Fibroblast of villous mesenchyme (primary cell): ENCODE data around the gene ASAP2. TPM values are rescaled to one million over a fixed set of nuclear protein-coding genes. Genes with fewer than 3 reads are reported as not detected.

Source experiments
- DNase-seq: peaks from one replicate; pipeline ENCODE4 v3.0.0-alpha.2; 2010; ENCODE audit warnings: low read depth
- H3K4me3 ChIP-seq: 2 replicates; pipeline ENCODE4 v1.5.1; 2011; ENCODE audit warnings: low read depth, mild to moderate bottlenecking, low read length
- total RNA-seq: library from RNA; depleted of rRNA; stranded (reverse); fragments of >200 nt; gene quantifications from 2 replicates; pipeline ENCODE4 v1.2.3, GENCODE V29; 2012
- TF ChIP-seq, protein P1 (sequence below): IDR thresholded peaks from 2 replicates; pipeline ENCODE4 v1.5.1; 2012; ENCODE audit warnings: low read depth, mild to moderate bottlenecking, low read length; ENCODE audit not compliant: insufficient read depth

ASAP2 gene
- total RNA-seq, 1 donor: 66.5 TPM

DNA sequence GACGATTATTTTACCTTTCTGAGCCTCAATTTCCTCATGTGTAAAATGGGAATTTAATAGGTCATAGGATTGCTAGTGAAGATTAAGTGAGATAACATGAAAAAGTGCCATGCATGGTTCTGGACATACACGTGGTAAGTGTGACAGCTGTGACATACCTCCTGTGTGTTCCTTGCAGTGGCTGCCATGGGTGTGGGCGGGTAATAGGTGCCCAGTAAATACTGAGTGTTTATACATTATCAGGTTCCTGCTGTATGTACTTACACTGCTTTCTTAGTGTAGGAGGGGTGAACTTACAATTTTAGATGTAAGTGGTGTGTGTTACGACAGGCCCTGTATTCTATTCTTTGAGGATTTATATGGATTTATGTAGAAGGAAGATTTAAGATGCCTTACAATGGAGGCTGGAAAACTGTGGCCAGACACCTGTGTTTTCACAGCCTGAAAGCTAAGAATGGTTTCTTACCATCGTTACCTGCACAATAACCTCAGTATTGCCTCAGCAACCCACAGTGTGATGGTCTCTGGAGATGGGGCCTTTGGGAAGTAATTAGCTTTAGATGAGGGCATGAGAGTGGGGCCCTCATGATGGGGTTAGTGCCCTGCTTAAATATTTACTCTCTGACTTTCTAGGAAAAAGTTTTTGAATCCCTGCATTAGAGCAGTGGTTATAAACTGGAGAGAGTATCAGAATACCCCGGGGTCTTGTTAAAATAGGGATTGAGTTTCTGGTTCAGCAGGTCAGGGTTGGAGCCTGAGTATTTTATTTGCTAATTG lies 78.1 kb downstream of the ASAP2 start:
- H3K4me3 ChIP-seq: no peak overlapping the region
- DNase-seq: no peak
- TF ChIP-seq, protein P1, sequence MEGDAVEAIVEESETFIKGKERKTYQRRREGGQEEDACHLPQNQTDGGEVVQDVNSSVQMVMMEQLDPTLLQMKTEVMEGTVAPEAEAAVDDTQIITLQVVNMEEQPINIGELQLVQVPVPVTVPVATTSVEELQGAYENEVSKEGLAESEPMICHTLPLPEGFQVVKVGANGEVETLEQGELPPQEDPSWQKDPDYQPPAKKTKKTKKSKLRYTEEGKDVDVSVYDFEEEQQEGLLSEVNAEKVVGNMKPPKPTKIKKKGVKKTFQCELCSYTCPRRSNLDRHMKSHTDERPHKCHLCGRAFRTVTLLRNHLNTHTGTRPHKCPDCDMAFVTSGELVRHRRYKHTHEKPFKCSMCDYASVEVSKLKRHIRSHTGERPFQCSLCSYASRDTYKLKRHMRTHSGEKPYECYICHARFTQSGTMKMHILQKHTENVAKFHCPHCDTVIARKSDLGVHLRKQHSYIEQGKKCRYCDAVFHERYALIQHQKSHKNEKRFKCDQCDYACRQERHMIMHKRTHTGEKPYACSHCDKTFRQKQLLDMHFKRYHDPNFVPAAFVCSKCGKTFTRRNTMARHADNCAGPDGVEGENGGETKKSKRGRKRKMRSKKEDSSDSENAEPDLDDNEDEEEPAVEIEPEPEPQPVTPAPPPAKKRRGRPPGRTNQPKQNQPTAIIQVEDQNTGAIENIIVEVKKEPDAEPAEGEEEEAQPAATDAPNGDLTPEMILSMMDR: no peak

DNA sequence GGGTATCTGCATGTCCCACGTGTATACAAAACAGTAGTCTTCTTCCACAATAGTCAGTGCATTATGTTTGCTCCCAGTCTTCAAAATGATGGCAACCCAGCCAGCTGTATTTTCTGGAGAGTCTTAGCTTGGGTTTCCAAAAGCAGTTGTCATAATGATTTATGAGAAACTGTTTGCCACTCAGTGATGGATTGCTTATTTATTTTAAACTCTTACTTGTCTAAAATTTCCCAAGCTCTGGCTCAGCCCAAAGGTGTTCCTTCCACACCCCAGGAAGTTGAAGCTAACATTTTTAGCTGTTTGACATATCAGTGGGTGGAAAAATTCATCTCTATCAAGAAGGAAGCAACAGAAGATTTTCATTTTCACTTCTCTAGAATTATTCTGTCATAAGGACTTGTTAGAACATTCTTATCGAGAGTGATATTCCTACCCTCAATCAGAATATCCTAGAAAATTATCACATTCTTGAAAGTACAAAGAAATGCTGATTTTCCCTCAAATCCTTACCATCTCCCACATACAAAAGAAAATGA lies 78.8 kb downstream of the ASAP2 start:
- TF ChIP-seq, protein P1: no peak
- peak; percentile 28 for DNase-seq
- H3K4me3 ChIP-seq: no peak overlapping the region

DNA sequence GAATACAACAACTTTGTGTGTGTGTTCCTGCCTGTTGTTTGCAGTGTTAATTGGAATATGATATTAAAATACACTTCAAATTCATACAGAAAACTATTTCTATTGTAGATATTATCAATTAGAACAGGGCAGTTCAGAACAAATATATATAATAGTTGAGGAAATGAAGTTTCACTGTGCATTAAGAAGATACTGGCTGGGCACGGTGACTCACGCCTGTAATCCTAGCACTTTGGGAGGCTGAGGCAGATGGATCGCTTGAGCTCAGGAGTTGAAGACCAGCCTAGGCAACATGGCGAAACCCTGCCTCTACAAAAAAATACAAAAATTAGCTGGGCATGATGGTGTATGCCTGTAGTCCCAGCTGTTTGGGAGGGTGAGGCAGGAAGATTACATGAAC lies 79.3 kb downstream of the ASAP2 start:
- no peak for DNase-seq
- TF ChIP-seq, protein P1: no peak
- no peak overlapping the region for H3K4me3 ChIP-seq

DNA sequence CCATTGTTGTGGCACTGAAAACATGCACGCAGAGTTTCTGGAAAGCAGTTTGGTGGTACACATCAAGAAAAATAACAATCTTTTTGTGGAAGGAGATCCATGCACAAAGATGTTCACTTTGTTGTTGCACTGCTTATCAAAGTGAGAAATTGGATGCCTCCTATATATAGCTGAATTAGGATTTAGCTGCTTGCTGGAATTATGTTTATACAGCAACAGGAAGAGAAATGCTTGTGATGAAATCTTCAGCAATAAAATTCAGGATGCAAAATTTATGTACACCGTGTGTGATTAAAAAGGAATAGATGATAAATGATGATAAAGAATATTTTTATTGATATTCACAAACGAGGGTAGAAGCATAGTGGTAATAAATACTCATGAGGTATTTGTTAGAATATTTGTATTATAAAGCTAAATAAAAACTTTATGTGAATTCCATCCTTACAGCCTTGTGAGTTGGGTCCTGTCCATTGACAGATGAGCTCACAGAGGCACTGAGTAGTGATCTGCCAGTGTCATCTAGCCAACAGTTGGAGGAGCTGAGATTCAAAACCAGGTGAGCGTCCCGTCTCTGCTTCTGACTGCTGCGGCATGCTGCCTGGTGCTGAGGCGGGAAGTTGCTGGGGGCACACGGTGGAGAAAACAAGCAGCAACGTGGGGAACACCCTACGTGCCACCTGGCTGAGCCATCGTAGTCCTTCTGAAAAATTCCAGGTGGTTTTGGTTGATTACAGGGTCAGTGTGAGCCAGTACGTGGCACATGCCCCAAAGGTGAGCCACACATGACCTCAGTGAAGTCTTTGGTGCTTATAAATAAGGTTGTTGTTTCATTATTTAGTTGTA lies 80.2 kb downstream of the ASAP2 start:
- TF ChIP-seq, protein P1: no peak
- peak; percentile 61 for DNase-seq
- H3K4me3 ChIP-seq: no peak overlapping the region

DNA sequence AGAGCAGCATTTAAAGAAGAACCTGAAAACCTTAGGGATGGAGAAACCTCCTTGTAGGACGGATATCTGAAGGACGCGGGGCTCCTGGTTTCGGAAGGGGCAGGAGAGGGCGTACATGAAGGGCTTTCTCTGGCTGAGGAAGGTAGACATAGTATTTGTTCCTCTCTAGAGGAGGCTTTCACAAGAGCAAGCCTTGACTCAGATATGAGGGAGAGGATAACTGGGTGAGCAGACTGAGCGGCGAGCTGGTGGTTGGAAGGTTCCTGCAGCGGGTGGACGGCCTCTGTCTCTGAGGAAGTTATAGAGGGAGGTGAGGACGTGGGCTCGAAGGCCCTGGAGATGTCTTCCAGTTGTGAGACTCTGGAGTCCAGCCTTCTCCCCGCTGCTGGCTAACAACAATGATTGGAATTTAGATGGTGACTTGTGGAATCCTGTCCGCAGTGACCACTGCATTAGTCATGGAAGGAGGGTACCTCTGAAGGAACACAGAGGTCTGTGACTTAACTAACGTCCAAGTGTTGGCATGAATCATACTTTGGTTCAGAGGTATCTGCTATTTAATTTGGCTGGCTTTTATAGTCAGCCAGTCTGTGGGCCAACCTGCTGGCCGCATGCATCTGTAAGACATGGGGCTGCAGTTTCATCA lies 80.9 kb downstream of the ASAP2 start:
- peak; percentile 91 for DNase-seq
- H3K4me3 ChIP-seq: no peak overlapping the region
- TF ChIP-seq, protein P1: no peak

DNA sequence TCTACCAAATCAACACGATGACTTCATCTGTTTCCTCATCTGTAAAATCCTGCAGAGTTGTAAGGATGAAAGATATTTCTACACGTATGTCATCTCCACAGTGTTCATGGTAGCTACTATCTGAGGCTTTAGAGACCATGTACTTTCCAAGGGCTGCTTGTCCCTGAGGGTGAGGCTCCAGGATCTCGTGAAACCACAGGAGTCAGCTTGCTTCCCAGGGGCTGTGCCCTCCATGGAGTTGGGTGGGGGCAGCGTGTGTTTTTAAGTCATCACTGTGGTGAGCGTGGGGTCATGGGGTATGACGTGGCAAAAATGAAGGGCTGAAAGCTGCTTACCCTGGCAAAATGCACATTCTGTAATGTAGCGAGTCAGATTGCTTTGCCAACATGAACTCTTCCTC lies 81.6 kb downstream of the ASAP2 start:
- peak; percentile 92 for DNase-seq
- TF ChIP-seq, protein P1: no peak
- no peak overlapping the region for H3K4me3 ChIP-seq
